GM12891 (cell line): ENCODE results near the gene SCN7A.

Experiments
- DNase-seq: peaks from one replicate; pipeline ENCODE4 v3.0.0; 2011; ENCODE audit warnings: low spot score; ENCODE audit not compliant: insufficient read length
- FAIRE-seq: peaks from 2 replicates; lab custom pipeline; 2011; peaks lifted over from hg19 to GRCh38; lab: Jason Lieb, UNC
- PAX5 ChIP-seq: IDR thresholded peaks from 2 replicates; pipeline ENCODE4 v1.6.1; 2011; ENCODE audit warnings: low read length, moderate library complexity, mild to moderate bottlenecking; ENCODE audit not compliant: insufficient read depth, severe bottlenecking
- POLR2A ChIP-seq: IDR thresholded peaks from 2 replicates; pipeline ENCODE4 v1.6.1; 2011; ENCODE audit warnings: low read depth, low read length, control low read depth
- POLR2AphosphoS5 ChIP-seq: IDR thresholded peaks from 2 replicates; pipeline ENCODE4 v1.6.1; 2011; ENCODE audit warnings: low read depth, low read length, control low read depth
- POU2F2 ChIP-seq: IDR thresholded peaks from 2 replicates; pipeline ENCODE4 v1.6.1; 2011; ENCODE audit warnings: low read depth, mild to moderate bottlenecking, control low read depth, low read length, moderate library complexity
- SPI1 ChIP-seq: IDR thresholded peaks from 2 replicates; pipeline ENCODE4 v1.6.1; 2011; ENCODE audit warnings: low read depth, low read length, control low read depth
- TAF1 ChIP-seq: IDR thresholded peaks from 2 replicates; pipeline ENCODE4 v1.6.1; 2011; ENCODE audit warnings: low read depth, low read length, control low read depth

SCN7A gene

GRCh38 chr2:166454006-166454595 is 39.9 kb downstream of the SCN7A start:
- no peak for TF ChIP-seq TAF1
- no peak for TF ChIP-seq POLR2AphosphoS5
- no peak for TF ChIP-seq SPI1
- TF ChIP-seq PAX5 = no peak
- TF ChIP-seq POU2F2 = no peak
- FAIRE-seq (no peak), DNase-seq (no peak)

GRCh38 chr2:166451468-166451867 is 42.6 kb downstream of the SCN7A start:
- DNase-seq (no peak), FAIRE-seq (no peak)
- TF ChIP-seq POU2F2 (no peak), SPI1 (no peak), POLR2A (no peak), TAF1 (no peak), PAX5 (no peak), POLR2AphosphoS5 (no peak)

GRCh38 chr2:166449439-166449838 is 44.6 kb downstream of the SCN7A start:
- TF ChIP-seq PAX5 (no peak), SPI1 (peak; percentile 91)
- no peak for FAIRE-seq
- DNase-seq = no peak

- no peak for TF ChIP-seq TAF1
- no peak for TF ChIP-seq PAX5
- no peak for FAIRE-seq
- no peak for DNase-seq
Observed at GRCh38 chr2:166448106-166448505, 45.9 kb downstream of the SCN7A start.

- FAIRE-seq (no peak), DNase-seq (no peak)
Observed at GRCh38 chr2:166444306-166444705, 49.7 kb downstream of the SCN7A start.

GRCh38 chr2:166440313-166440712 is 53.7 kb downstream of the SCN7A start:
- DNase-seq = no peak
- FAIRE-seq = no peak
- TF ChIP-seq PAX5 = no peak
- no peak for TF ChIP-seq POLR2AphosphoS5
- no peak for TF ChIP-seq TAF1
- TF ChIP-seq SPI1 = no peak
- TF ChIP-seq POLR2A = no peak
- TF ChIP-seq POU2F2 = no peak

More at GRCh38 chr2:166444306-166444705, 49.7 kb downstream of the SCN7A start:
- TF ChIP-seq PAX5 (no peak), POLR2A (no peak), POU2F2 (no peak), SPI1 (no peak), POLR2AphosphoS5 (no peak), TAF1 (no peak)

GRCh38 chr2:166439078-166439477 is 55.0 kb downstream of the SCN7A start:
- TF ChIP-seq TAF1 = no peak
- TF ChIP-seq SPI1 = no peak
- no peak for TF ChIP-seq POU2F2
- no peak for TF ChIP-seq POLR2AphosphoS5
- TF ChIP-seq POLR2A = no peak
- TF ChIP-seq PAX5 = no peak
- no peak for DNase-seq
- FAIRE-seq = no peak

GRCh38 chr2:166436976-166437375 is 57.1 kb downstream of the SCN7A start:
- no peak for FAIRE-seq
- DNase-seq = no peak

GRCh38 chr2:166436189-166436588 is 57.9 kb downstream of the SCN7A start:
- no peak for FAIRE-seq
- TF ChIP-seq POU2F2 (no peak), POLR2AphosphoS5 (no peak), PAX5 (no peak)
- no peak for DNase-seq

More at GRCh38 chr2:166436976-166437375, 57.1 kb downstream of the SCN7A start:
- TF ChIP-seq SPI1 = no peak
- TF ChIP-seq TAF1 = no peak
- TF ChIP-seq POU2F2 = no peak
- no peak for TF ChIP-seq POLR2A
- no peak for TF ChIP-seq POLR2AphosphoS5
- no peak for TF ChIP-seq PAX5

- TF ChIP-seq SPI1 (no peak), PAX5 (no peak), TAF1 (no peak), POLR2A (no peak), POU2F2 (no peak), POLR2AphosphoS5 (no peak)
- FAIRE-seq (no peak), DNase-seq (no peak)
Observed at GRCh38 chr2:166434491-166434890, 59.6 kb downstream of the SCN7A start.

GRCh38 chr2:166433457-166433856 is 60.6 kb downstream of the SCN7A start:
- TF ChIP-seq POU2F2 (no peak), PAX5 (no peak)
- FAIRE-seq = no peak
- DNase-seq = no peak
